HepG2 (cell line): ENCODE results near the gene CDSN. TPM values are rescaled to one million over a fixed set of nuclear protein-coding genes. Genes with fewer than 3 reads are reported as not detected.

Experiments
- ATAC-seq: fragments of 200-7000 bp; cut with Tn5 transposase; 3 replicates; pipeline ENCODE4 v1.9.1; 2020; ENCODE audit warnings: mild to moderate bottlenecking, moderate library complexity
- BruUV-seq: library from RNA; stranded (reverse); fragments of 400-500 nt; replicated peaks from 2 replicates; lab custom pipeline; 2021; lab: Mats Ljungman, UMichigan
- CTCF ChIA-PET: fragments of 300-600 bp; formaldehyde crosslinking; extraction: SDS; loops from one replicate; lab custom pipeline; 2021; ENCODE audit warnings: low total read pairs, inconsistent platforms, low intra/inter-chr PET ratio; lab: Yijun Ruan, JAX
- POLR2A ChIA-PET: fragments of 350-600 bp; sonication (Branson Sonifier 250); formaldehyde crosslinking; loops from one replicate; lab custom pipeline; 2020; ENCODE audit warnings: antibody characterized with exemption, inconsistent platforms; lab: Yijun Ruan, JAX
- DNase-seq: peaks from one replicate; pipeline ENCODE4 v3.0.0-alpha.2; 2015; ENCODE audit warnings: low spot score
- FAIRE-seq: peaks from 3 replicates; lab custom pipeline; 2011; peaks lifted over from hg19 to GRCh38; lab: Jason Lieb, UNC
- H2AFZ ChIP-seq: one replicate; pipeline ENCODE4 v1.6.1; 2011; ENCODE audit warnings: low read length, inconsistent platforms
- H3K27ac ChIP-seq: fragments of 300-600 bp; 3 replicates; pipeline ENCODE4 v1.8.0; 2011; ENCODE audit warnings: mixed run types, mild to moderate bottlenecking, mixed read lengths, low read length, inconsistent platforms; ENCODE audit not compliant: insufficient read depth; ENCODE audit errors: extremely low read length
- H3K27me3 ChIP-seq, 2 experiments: fragments of 200-600 bp in 1 of 2; 2 replicates in 1 of 2; 3 replicates in 1 of 2; pipeline versions ENCODE4 v1.6.0 to v1.8.0; 2011; ENCODE audit warnings: low read length in 2 of 2, mild to moderate bottlenecking in 2 of 2, moderate library complexity in 2 of 2, inconsistent platforms in 1 of 2; ENCODE audit not compliant: insufficient read depth in 2 of 2, control insufficient read depth in 1 of 2
- H3K36me3 ChIP-seq, 2 experiments: fragments of 200-600 bp in 1 of 2; replicated peaks in 1 of 2; 2 replicates in 1 of 2; 3 replicates in 1 of 2; pipeline versions ENCODE4 v1.5.1 to v1.8.0; 2011; ENCODE audit warnings: low read length in 2 of 2, inconsistent platforms in 1 of 2; ENCODE audit not compliant: insufficient read depth in 2 of 2, control insufficient read depth in 1 of 2
- H3K4me1 ChIP-seq: 2 replicates; pipeline ENCODE4 v1.5.1; 2012; ENCODE audit warnings: low read length, inconsistent platforms; ENCODE audit not compliant: insufficient read depth
- H3K4me2 ChIP-seq: 2 replicates; pipeline ENCODE4 v1.6.0; 2011; ENCODE audit warnings: low read depth, low read length, inconsistent platforms
- H3K4me3 ChIP-seq, 3 experiments: fragments of 200-600 bp in 1 of 3; sonication (generic), shearing (Covaris generic) in 1 of 3; replicated peaks in 1 of 3; 2 replicates each; pipeline ENCODE4 v1.5.1; 2011 to 2016; ENCODE audit warnings: low read length in 3 of 3, inconsistent platforms in 2 of 3, low read depth in 2 of 3, mild to moderate bottlenecking in 2 of 3, control low read depth in 1 of 3, mixed read lengths in 1 of 3; ENCODE audit not compliant: insufficient read depth in 1 of 3
- H3K79me2 ChIP-seq: one replicate; pipeline ENCODE4 v1.6.1; 2011; ENCODE audit warnings: low read length, inconsistent platforms; ENCODE audit not compliant: insufficient read depth
- H3K9ac ChIP-seq: 2 replicates; pipeline ENCODE4 v1.6.0; 2011; ENCODE audit warnings: mild to moderate bottlenecking, low read depth, low read length, inconsistent platforms; ENCODE audit not compliant: insufficient read depth
- H3K9me3 ChIP-seq: 2 replicates; pipeline ENCODE4 v1.5.1; 2012; ENCODE audit warnings: mild to moderate bottlenecking, low read length
- H4K20me1 ChIP-seq: 2 replicates; pipeline ENCODE4 v1.6.0; 2011; ENCODE audit warnings: inconsistent platforms, mild to moderate bottlenecking, low read length, moderate library complexity; ENCODE audit not compliant: insufficient read depth
- CERS6 ChIP-seq: sonication (generic); formaldehyde crosslinking; IDR thresholded peaks from 2 replicates; pipeline ENCODE4 v1.5.0; 2020; ENCODE audit warnings: missing genetic modification reagents
- E2F1 ChIP-seq: sonication (generic); formaldehyde crosslinking; IDR thresholded peaks from 2 replicates; pipeline ENCODE4 v1.5.0; 2020; ENCODE audit warnings: missing genetic modification reagents
- NCOA1 ChIP-seq: sonication (generic); formaldehyde crosslinking; IDR thresholded peaks from 2 replicates; pipeline ENCODE4 v1.9.0; 2021; ENCODE audit warnings: missing genetic modification reagents
- NCOA5 ChIP-seq: sonication (generic); formaldehyde crosslinking; IDR thresholded peaks from 2 replicates; pipeline ENCODE4 v1.4.0; 2020; ENCODE audit warnings: missing genetic modification reagents
- NONO ChIP-seq, 2 experiments: fragments of 450-650 bp in 1 of 2; sonication (generic) in 1 of 2; formaldehyde crosslinking in 1 of 2; IDR thresholded peaks in 1 of 2; conservative IDR thresholded peaks in 1 of 2; 2 replicates each; pipeline versions ENCODE4 v1.6.1 to v1.8.0; 2017 to 2022; ENCODE audit warnings: mild to moderate bottlenecking in 1 of 2, missing genetic modification reagents in 1 of 2, moderate library complexity in 1 of 2
- TEAD3 ChIP-seq: optimal IDR thresholded peaks from 2 replicates; pipeline ENCODE3; 2016; ENCODE audit warnings: borderline replicate concordance
- ZNF556 ChIP-seq: sonication (generic); formaldehyde crosslinking; IDR thresholded peaks from 2 replicates; pipeline ENCODE4 v1.4.0; 2020; ENCODE audit warnings: mild to moderate bottlenecking, missing genetic modification reagents, borderline replicate concordance
- ZNF709 ChIP-seq: sonication (generic); formaldehyde crosslinking; IDR thresholded peaks from 2 replicates; pipeline ENCODE4 v1.5.0; 2020; ENCODE audit warnings: mild to moderate bottlenecking, missing genetic modification reagents
- ZNF713 ChIP-seq: sonication (generic); formaldehyde crosslinking; IDR thresholded peaks from 2 replicates; pipeline ENCODE4 v1.4.0; 2020; ENCODE audit warnings: mild to moderate bottlenecking, missing genetic modification reagents
- ZNF75D ChIP-seq: sonication (generic); formaldehyde crosslinking; IDR thresholded peaks from 2 replicates; pipeline ENCODE4 v1.8.1; 2023; ENCODE audit warnings: missing genetic modification reagents, mild to moderate bottlenecking, borderline replicate concordance
- WGBS: methylation state at CpG from one replicate; pipeline ENCODE4 v1.1.6; 2017; ENCODE audit warnings: low lambda C conversion rate; 5-methylcytosine and 5-hydroxymethylcytosine counted together
- in situ Hi-C: cut with HindIII; loops from 2 replicates; pipeline ENCODE4 v1.10.0; 2017; ENCODE audit warnings: low pct_unique_long_range_greater_than_20kb; ENCODE audit not compliant: extremely low pct_ligation_motif_present
- intact Hi-C: fragments of 100-400 bp; cut with micrococcal nuclease; formaldehyde crosslinking; loops from one replicate; pipeline ENCODE4 v1.10.0; 2022; ENCODE audit not compliant: unreplicated experiment
- polyA plus RNA-seq, 8 experiments: library from polyadenylated mRNA; depleted of rRNA in 3 of 8; stranded (reverse) in 7 of 8; unstranded in 1 of 8; fragments of >200 nt; fragmentation: Illumina TruSeq in 4 of 8; extraction: Trizol in 4 of 8; gene quantifications; 2 replicates each; pipeline versions ENCODE4 v1.2.1 to v1.2.3, GENCODE V29; 2011 to 2016; ENCODE audit warnings: low read depth in 4 of 8, missing spikeins in 1 of 8, mixed read lengths in 1 of 8; ENCODE audit not compliant: insufficient read depth in 1 of 8
- total RNA-seq, 5 experiments: library from RNA; depleted of rRNA; stranded (reverse); fragments of >200 nt; fragmentation: Illumina TruSeq; extraction: Trizol; gene quantifications; 2 replicates each; pipeline ENCODE4 v1.2.3, GENCODE V29; 2016; ENCODE audit warnings: low read depth in 1 of 5
- TF ChIP-seq, protein P1 (sequence below): sonication (generic); formaldehyde crosslinking; IDR thresholded peaks from 2 replicates; pipeline ENCODE4 v1.4.0; 2020; ENCODE audit warnings: mild to moderate bottlenecking, missing genetic modification reagents

Gene CDSN
- total and polyA plus RNA-seq, 2 of the 13 experiments (the other 11 are each of a cell fraction or from before 2014, with no cell fraction given): not detected

DNA sequence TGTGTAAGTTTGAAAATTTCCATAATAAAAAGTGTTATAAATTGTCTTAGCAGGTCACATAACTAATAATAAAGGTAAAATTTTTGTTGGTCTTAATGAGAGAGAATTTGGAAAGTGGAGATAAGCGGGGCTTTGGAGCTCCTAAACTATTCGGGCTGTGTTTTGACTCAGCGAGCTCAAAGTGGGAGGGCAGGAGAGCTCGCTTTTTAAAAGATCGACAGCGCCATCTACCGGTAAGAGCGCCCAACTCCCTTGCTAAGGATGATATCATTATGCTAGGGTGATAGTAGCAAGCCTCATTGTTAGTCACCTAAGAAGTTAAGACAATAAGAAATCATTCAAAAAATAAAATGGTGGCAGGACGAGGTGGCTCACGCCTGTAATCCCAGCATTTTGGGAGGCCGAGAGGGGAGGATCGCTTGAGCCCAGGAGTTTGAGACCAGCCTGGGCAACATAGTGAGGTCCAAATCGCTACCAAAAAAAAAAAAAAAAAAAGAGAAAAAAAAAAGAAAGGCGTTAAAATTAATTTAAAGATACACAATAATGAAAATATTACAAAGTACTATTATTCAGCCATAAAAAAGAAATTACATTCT is 32.7 kb downstream of the CDSN start (continued):
- TF ChIP-seq ZNF75D (CRISPR knock-in tag): no peak
- peak; percentile 18 for TF ChIP-seq TEAD3 (CRISPR knock-in tag)
- no peak for TF ChIP-seq CERS6 (CRISPR knock-in tag)

- ATAC-seq: no peak
- Histone ChIP-seq H3K36me3 (no peaks in the 10 kb centered on the region), H3K4me3 (no peak overlapping the region), H4K20me1 (no peaks in the 10 kb centered on the region), H3K27me3 (peaks cover 1 to 15% of the 10 kb centered on the region in 2 experiments; a peak in 2 of 5 replicates), H3K9me3 (no peaks in the 10 kb centered on the region), H2AFZ (no peak overlapping the region), H3K4me1 (peaks cover 20% of the 10 kb centered on the region), H3K4me2 (no peak overlapping the region)
- 16% methylated on average over 7 of the region's 7 CpGs for WGBS
- intact Hi-C loops: loop anchor here (1.0 to 2.0 kb wide), 2 partner anchors 173 to 258 kb away; partner anchors contain the start of gene VARS2
- TF ChIP-seq ZNF709 (CRISPR knock-in tag): no peak
- TF ChIP-seq, protein P1, sequence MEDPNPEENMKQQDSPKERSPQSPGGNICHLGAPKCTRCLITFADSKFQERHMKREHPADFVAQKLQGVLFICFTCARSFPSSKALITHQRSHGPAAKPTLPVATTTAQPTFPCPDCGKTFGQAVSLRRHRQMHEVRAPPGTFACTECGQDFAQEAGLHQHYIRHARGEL (CRISPR knock-in tag): no peak
- no peak for TF ChIP-seq NONO (IDR thresholded peaks at IDR 0.05)
- TF ChIP-seq NONO (CRISPR knock-in tag; conservative IDR thresholded peaks at IDR 0.05): no peak
- no peak for TF ChIP-seq ZNF713
- no peak for TF ChIP-seq E2F1
- no peak for TF ChIP-seq NCOA1
- no peak for TF ChIP-seq ZNF556 (CRISPR knock-in tag)
- no peak for TF ChIP-seq NCOA5 (CRISPR knock-in tag)
- TF ChIP-seq, all 625 proteins: peak for 0
- H3K27ac ChIP-seq: no peak overlapping the region
- POLR2A ChIA-PET: interaction anchor here (0.6 to 1.0 kb wide), 4 partner anchors 28 to 472 kb away, joined by 3 to 4 read pairs (median 4); partner anchors contain the start of gene VARS2
- CTCF ChIA-PET: interaction anchor here (1.2 to 1.5 kb wide), 5 partner anchors 29 to 603 kb away, joined by 3 to 8 read pairs (median 4); no protein-coding TSS in a partner anchor
- no peak overlapping the region for H3K9ac ChIP-seq
- in situ Hi-C loops: loop anchor here (5.0 to 25.0 kb wide), 3 partner anchors 260 to 625 kb away; partner anchors contain the start of genes NRM and PPP1R18
- FAIRE-seq (no peak), DNase-seq (no peak)
- BruUV-seq: no TSS peak
- H3K79me2 ChIP-seq: no peaks in the 10 kb centered on the region
These were observed 33.3 kb downstream of the CDSN start for GRCh38 chr6:31086788-31087440.
